ENCODE data around the gene KSR1. TPM values are rescaled to one million over a fixed set of nuclear protein-coding genes. Genes with fewer than 3 reads are reported as not detected.

The KSR1 gene
- total and polyA plus RNA-seq, 2 of the 8 experiments (the other 6 are each of a cell fraction or from before 2014, with no cell fraction given) = 14.1 to 34.7 TPM

- TF ChIP-seq CHD7 (IDR thresholded peaks at IDR 0.05; ENCODE audit: insufficient replicate concordance, low read length) (no peak), JUND (IDR thresholded peaks at IDR 0.05; ENCODE audit: low read length) (no peak), MAX (IDR thresholded peaks at IDR 0.05) (no peak)
Measured at GRCh38 chr17:27513849-27514248, 57.6 kb downstream of the KSR1 start (continued).

Data from H1 (cell line).